ENCODE results near the gene SH3RF1. TPM values are rescaled to one million over a fixed set of nuclear protein-coding genes. Genes with fewer than 3 reads are reported as not detected.

The SH3RF1 gene
- total RNA-seq, 1 experiment from 2014 or later, result 11.5 TPM

DNA sequence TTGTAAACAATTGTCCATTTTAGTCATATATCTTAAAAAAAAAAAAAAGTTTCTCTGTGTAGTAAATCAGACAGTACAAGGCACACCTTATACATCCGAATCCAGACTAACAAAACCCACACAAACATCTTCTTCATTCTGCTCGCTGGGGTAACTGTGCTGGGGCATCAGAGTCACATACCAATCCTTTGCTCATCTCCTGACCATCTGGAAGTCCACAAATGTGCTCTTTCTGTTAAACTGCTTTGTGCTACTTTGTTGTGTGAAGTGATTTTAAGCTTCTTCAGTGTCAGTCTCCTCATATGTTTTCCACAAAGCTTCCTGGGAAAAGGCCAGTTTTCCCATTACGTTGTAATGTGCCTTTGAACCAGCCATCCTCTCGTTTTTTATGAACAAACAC is 174.5 kb downstream of the SH3RF1 start:
- ChIA-PET CTCF (no interaction called here), POLR2A (no interaction called here)
- Histone ChIP-seq H3K27me3 (ENCODE audit: control insufficient read depth, insufficient read depth, low read length) (no peaks in the 10 kb centered on the region), H3K36me3 (ENCODE audit: control insufficient read depth, insufficient read depth, low read length) (no peaks in the 10 kb centered on the region), H3K9me3 (ENCODE audit: control insufficient read depth, insufficient read depth, low read depth, low read length) (no peaks in the 10 kb centered on the region), H3K27ac (ENCODE audit: low read length) (no peak overlapping the region), H3K4me3 (ENCODE audit: low read depth in 2 of 2, low read length in 2 of 2) (no peak overlapping the region), H3K4me1 (ENCODE audit: control insufficient read depth, insufficient read depth, low read length) (no peaks in the 10 kb centered on the region; the same call in 1 of the 2 replicates)
- in situ Hi-C loops (cut with HindIII; ENCODE audit: low pct_unique_long_range_greater_than_20kb, low sequenced_read_pairs) (no loop called here), intact Hi-C loops (cut with micrococcal nuclease; ENCODE audit: unreplicated experiment) (no loop called here)
- TF ChIP-seq SIN3A (IDR thresholded peaks at IDR 0.05; ENCODE audit: borderline replicate concordance, insufficient read depth, low read depth, low read length) (no peak), POLR2AphosphoS5 (IDR thresholded peaks at IDR 0.05; ENCODE audit: low read depth, low read length) (no peak), TCF7L2 (IDR thresholded peaks at IDR 0.05; ENCODE audit: low read depth, low read length) (no peak)
- TF ChIP-seq, protein P1, sequence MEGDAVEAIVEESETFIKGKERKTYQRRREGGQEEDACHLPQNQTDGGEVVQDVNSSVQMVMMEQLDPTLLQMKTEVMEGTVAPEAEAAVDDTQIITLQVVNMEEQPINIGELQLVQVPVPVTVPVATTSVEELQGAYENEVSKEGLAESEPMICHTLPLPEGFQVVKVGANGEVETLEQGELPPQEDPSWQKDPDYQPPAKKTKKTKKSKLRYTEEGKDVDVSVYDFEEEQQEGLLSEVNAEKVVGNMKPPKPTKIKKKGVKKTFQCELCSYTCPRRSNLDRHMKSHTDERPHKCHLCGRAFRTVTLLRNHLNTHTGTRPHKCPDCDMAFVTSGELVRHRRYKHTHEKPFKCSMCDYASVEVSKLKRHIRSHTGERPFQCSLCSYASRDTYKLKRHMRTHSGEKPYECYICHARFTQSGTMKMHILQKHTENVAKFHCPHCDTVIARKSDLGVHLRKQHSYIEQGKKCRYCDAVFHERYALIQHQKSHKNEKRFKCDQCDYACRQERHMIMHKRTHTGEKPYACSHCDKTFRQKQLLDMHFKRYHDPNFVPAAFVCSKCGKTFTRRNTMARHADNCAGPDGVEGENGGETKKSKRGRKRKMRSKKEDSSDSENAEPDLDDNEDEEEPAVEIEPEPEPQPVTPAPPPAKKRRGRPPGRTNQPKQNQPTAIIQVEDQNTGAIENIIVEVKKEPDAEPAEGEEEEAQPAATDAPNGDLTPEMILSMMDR (IDR thresholded peaks at IDR 0.05), result no peak
- TF ChIP-seq, protein P2, sequence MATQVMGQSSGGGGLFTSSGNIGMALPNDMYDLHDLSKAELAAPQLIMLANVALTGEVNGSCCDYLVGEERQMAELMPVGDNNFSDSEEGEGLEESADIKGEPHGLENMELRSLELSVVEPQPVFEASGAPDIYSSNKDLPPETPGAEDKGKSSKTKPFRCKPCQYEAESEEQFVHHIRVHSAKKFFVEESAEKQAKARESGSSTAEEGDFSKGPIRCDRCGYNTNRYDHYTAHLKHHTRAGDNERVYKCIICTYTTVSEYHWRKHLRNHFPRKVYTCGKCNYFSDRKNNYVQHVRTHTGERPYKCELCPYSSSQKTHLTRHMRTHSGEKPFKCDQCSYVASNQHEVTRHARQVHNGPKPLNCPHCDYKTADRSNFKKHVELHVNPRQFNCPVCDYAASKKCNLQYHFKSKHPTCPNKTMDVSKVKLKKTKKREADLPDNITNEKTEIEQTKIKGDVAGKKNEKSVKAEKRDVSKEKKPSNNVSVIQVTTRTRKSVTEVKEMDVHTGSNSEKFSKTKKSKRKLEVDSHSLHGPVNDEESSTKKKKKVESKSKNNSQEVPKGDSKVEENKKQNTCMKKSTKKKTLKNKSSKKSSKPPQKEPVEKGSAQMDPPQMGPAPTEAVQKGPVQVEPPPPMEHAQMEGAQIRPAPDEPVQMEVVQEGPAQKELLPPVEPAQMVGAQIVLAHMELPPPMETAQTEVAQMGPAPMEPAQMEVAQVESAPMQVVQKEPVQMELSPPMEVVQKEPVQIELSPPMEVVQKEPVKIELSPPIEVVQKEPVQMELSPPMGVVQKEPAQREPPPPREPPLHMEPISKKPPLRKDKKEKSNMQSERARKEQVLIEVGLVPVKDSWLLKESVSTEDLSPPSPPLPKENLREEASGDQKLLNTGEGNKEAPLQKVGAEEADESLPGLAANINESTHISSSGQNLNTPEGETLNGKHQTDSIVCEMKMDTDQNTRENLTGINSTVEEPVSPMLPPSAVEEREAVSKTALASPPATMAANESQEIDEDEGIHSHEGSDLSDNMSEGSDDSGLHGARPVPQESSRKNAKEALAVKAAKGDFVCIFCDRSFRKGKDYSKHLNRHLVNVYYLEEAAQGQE (IDR thresholded peaks at IDR 0.05; ENCODE audit: insufficient read depth in 1 of 2, low read depth in 2 of 2, low read length in 1 of 2), result no peak
- no peak for DNase-seq (ENCODE audit: low read depth, low spot score)
- no peak for ATAC-seq
- no TSS peak for BruUV-seq (replicated peaks)

DNA sequence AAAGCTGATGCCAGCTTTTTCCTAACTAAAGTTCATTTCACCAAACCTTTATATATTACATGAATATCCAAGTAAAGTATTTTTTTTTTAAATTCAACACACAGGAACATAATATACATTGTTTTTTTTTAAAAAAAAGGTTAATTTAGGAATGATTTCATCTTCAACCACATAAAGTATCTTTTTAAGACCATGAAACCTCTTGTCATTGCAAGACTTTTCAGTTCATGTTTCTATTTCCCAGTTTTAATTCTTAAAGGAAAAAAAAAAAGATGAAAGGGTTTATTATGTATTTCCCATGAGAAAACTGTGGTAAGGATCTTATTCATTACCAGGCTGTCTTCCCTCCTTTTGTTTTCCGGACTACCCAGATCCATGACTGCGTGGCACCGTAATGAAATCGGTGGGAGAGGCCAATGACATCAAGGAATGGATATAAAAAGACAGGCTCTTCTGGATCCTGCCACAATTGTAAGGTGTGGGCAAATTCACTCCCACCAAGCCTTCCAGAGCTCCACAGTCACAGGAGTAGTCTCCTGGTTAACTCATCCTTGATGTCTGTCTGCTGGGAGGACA is 176.0 kb downstream of the SH3RF1 start:
- H3K27me3 ChIP-seq (ENCODE audit: control insufficient read depth, insufficient read depth, low read length), result no peaks in the 10 kb centered on the region
- H3K27ac ChIP-seq (ENCODE audit: low read length), result no peak overlapping the region
- no peak for ATAC-seq
- H3K4me3 ChIP-seq (ENCODE audit: low read depth in 2 of 2, low read length in 2 of 2), result no peak overlapping the region
- ChIA-PET POLR2A (no interaction called here), CTCF (no interaction called here)
- no peak for DNase-seq (ENCODE audit: low read depth, low spot score)
- no TSS peak for BruUV-seq (replicated peaks)
- in situ Hi-C loops (cut with HindIII; ENCODE audit: low pct_unique_long_range_greater_than_20kb, low sequenced_read_pairs) (no loop called here), intact Hi-C loops (cut with micrococcal nuclease; ENCODE audit: unreplicated experiment) (no loop called here)
- no peaks in the 10 kb centered on the region for H3K4me1 ChIP-seq (ENCODE audit: control insufficient read depth, insufficient read depth, low read length)
- 0 out of 2 replicates have a peak, but pooled peaks cover 3% of the 10 kb centered on the region for H3K9me3 ChIP-seq (ENCODE audit: control insufficient read depth, insufficient read depth, low read depth, low read length)
- TF ChIP-seq TCF7L2 (IDR thresholded peaks at IDR 0.05; ENCODE audit: low read depth, low read length), result no peak
- TF ChIP-seq POLR2AphosphoS5 (IDR thresholded peaks at IDR 0.05; ENCODE audit: low read depth, low read length), result no peak
- TF ChIP-seq, protein P2 (IDR thresholded peaks at IDR 0.05; ENCODE audit: insufficient read depth in 1 of 2, low read depth in 2 of 2, low read length in 1 of 2), result no peak
- TF ChIP-seq SIN3A (IDR thresholded peaks at IDR 0.05; ENCODE audit: borderline replicate concordance, insufficient read depth, low read depth, low read length), result no peak
- TF ChIP-seq, protein P1 (IDR thresholded peaks at IDR 0.05), result no peak
- H3K36me3 ChIP-seq (ENCODE audit: control insufficient read depth, insufficient read depth, low read length), result no peaks in the 10 kb centered on the region
